Measurements from ENCODE around the gene NSUN6. TPM values are rescaled to one million over a fixed set of nuclear protein-coding genes. Genes with fewer than 3 reads are reported as not detected.

NSUN6 gene
- total RNA-seq, 4 donors from 2014 or later, result 2.4 to 3.8 (median 2.9) TPM

GRCh38 chr10:18540195-18540594 lies 111.2 kb downstream of the NSUN6 start:
- TF ChIP-seq POLR2A (IDR thresholded peaks at IDR 0.05) (no peak), CTCF (IDR thresholded peaks at IDR 0.05 in 4 of 5, conservative IDR thresholded peaks at IDR 0.05 in 1 of 5) (no peak)
- DNase-seq, result no peak
- intact Hi-C loops (cut with DNase I; ENCODE audit: low total_unique reads), result no loop called here
- in situ Hi-C loops (cut with MboI; ENCODE audit: low sequenced_read_pairs in 4 of 4), result no loop called here
- Histone ChIP-seq H3K27ac (no peak overlapping the region), H3K4me1 (no peaks in the 10 kb centered on the region), H3K9me3 (no peaks in the 10 kb centered on the region), H3K4me3 (no peak overlapping the region), H3K36me3 (peaks cover 7 to 29% of the 10 kb centered on the region in 2 donors), H3K27me3 (no peaks in the 10 kb centered on the region)
- ATAC-seq, result no peak

- Histone ChIP-seq H3K4me1 (no peaks in the 10 kb centered on the region), H3K36me3 (peaks cover 7 to 29% of the 10 kb centered on the region in 2 donors), H3K4me3 (no peak overlapping the region), H3K27ac (no peak overlapping the region), H3K9me3 (no peaks in the 10 kb centered on the region), H3K27me3 (no peaks in the 10 kb centered on the region)
- TF ChIP-seq CTCF (IDR thresholded peaks at IDR 0.05 in 4 of 5, conservative IDR thresholded peaks at IDR 0.05 in 1 of 5) (no peak), POLR2A (IDR thresholded peaks at IDR 0.05) (no peak)
- in situ Hi-C loops (cut with MboI; ENCODE audit: low sequenced_read_pairs in 4 of 4), result no loop called here
- intact Hi-C loops (cut with DNase I; ENCODE audit: low total_unique reads), result no loop called here
- DNase-seq (no peak), ATAC-seq (no peak)
These were observed 112.1 kb downstream of the NSUN6 start for GRCh38 chr10:18539335-18539734.

DNA sequence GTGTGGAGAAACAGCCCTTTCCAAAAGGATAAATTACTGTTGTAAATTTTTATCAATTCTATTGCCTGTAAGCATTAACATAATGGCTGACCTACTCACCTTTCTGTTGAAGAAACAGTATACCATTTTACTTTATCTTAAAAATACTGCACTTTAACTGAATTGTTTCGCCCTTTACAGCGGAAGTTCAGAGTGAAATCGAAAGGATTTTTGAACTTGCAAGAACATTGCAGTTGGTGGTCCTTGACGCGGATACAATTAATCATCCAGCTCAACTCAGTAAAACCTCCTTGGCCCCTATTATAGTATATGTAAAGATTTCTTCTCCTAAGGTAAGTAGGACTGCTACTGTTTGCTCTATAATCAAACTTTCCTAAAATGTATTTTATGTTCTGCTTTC lies 117.5 kb downstream of the NSUN6 start:
- H3K36me3 ChIP-seq, result peaks cover 0 to 7% of the 10 kb centered on the region in 2 donors
- H3K4me1 ChIP-seq, result no peaks in the 10 kb centered on the region
- no peak overlapping the region for H3K4me3 ChIP-seq
- H3K9me3 ChIP-seq, result no peaks in the 10 kb centered on the region
- ATAC-seq, result no peak
- intact Hi-C loops (cut with DNase I; ENCODE audit: low total_unique reads) (no loop called here), in situ Hi-C loops (cut with MboI; ENCODE audit: low sequenced_read_pairs in 4 of 4) (no loop called here)
- no peaks in the 10 kb centered on the region for H3K27me3 ChIP-seq
- TF ChIP-seq POLR2A (IDR thresholded peaks at IDR 0.05) (no peak), CTCF (IDR thresholded peaks at IDR 0.05 in 4 of 5, conservative IDR thresholded peaks at IDR 0.05 in 1 of 5) (no peak)
- DNase-seq, result no peak
- H3K27ac ChIP-seq, result no peak overlapping the region

- no peak for DNase-seq
- H3K27ac ChIP-seq, result no peak overlapping the region
- intact Hi-C loops (cut with DNase I; ENCODE audit: low total_unique reads), result no loop called here
These were observed 118.4 kb downstream of the NSUN6 start for GRCh38 chr10:18532881-18533535.

DNA sequence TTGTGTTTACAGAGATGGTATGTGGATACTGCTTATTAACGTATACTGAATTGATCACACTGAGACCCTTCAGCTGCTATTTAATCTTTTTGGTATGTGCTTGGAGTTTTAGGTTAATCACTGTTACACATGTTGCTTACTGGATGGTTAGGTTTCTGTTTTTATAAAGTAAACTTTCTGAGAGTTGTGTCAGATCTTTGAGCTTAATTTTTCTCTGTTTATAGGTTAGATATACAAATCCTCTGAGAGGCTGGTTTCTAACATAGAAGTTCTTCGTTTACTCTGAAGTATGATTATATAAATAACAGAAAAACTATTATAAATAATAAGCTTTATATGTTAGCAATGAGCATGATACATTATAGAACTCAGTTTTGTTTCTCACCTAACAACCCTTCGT lies 123.1 kb downstream of the NSUN6 start:
- Histone ChIP-seq H3K9me3 (no peaks in the 10 kb centered on the region), H3K4me3 (no peak overlapping the region), H3K4me1 (no peaks in the 10 kb centered on the region), H3K36me3 (no peaks in the 10 kb centered on the region), H3K27ac (no peak overlapping the region), H3K27me3 (no peaks in the 10 kb centered on the region)
- intact Hi-C loops (cut with DNase I; ENCODE audit: low total_unique reads) (no loop called here), in situ Hi-C loops (cut with MboI; ENCODE audit: low sequenced_read_pairs in 4 of 4) (no loop called here)
- ATAC-seq (no peak), DNase-seq (no peak)
- no peak for TF ChIP-seq CTCF (IDR thresholded peaks at IDR 0.05 in 4 of 5, conservative IDR thresholded peaks at IDR 0.05 in 1 of 5)
- no peak for TF ChIP-seq POLR2A (IDR thresholded peaks at IDR 0.05)

More at GRCh38 chr10:18532881-18533535, 118.4 kb downstream of the NSUN6 start:
- Histone ChIP-seq H3K27me3 (no peaks in the 10 kb centered on the region), H3K4me3 (no peak overlapping the region), H3K9me3 (no peaks in the 10 kb centered on the region), H3K4me1 (no peaks in the 10 kb centered on the region), H3K36me3 (no peaks in the 10 kb centered on the region)
- in situ Hi-C loops (cut with MboI; ENCODE audit: low sequenced_read_pairs in 4 of 4), result no loop called here
- no peak for ATAC-seq
- TF ChIP-seq POLR2A (IDR thresholded peaks at IDR 0.05), result no peak
